Measurements from ENCODE around the gene TMEM129. TPM values are rescaled to one million over a fixed set of nuclear protein-coding genes. Genes with fewer than 3 reads are reported as not detected.

TMEM129 gene
- total RNA-seq, 2 experiments from 2014 or later, result 21.9 to 22.4 TPM

DNA sequence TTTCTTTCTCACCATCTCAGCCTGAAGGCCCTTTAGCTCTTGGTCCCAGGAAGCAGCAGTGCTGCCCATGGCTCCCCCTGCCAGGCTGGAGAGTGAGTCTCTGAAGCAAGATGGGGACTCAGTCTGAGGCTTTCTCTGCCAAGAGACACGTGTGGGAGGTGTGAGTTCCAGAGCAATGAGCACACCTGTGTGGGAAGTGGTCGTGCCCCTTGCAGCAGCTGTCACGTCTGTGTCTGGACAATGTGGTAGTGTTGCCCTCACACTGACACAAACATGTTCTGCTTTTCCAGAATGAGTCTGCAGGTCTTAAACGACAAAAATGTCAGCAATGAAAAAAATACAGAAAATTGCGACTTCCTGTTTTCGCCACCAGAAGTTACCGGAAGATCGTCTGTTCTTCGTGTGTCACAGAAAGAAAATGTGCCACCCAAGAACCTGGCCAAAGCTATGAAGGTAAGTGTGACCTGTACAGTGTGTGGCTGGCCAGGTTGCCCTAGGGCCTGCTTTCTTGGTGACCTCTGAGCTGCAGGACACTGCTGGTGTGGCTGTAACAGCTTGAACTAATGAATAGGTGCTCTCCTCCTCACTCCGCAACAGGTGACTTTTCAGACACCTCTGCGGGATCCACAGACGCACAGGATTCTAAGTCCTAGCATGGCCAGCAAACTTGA is 2.1 kb upstream of the TMEM129 start:
- Mint-ChIP-seq H3K36me3 (ENCODE audit: low read depth) (peaks cover 63% of the 10 kb centered on the region), H3K9me3 (ENCODE audit: insufficient read depth) (no peaks in the 10 kb centered on the region), H3K4me1 (ENCODE audit: low read depth) (peaks cover 61% of the 10 kb centered on the region), H3K4me3 (peak overlapping the region; percentile 98), H3K27me3 (ENCODE audit: low read depth) (no peaks in the 10 kb centered on the region), H3K27ac (peak overlapping the region; percentile 98)
- ChIA-PET CTCF (interaction anchor here (0.7 to 12.6 kb wide), 9 partner anchors 11 to 183 kb away, joined by 3 to 227 read pairs (median 5); partner anchors contain the start of gene SLBP), POLR2A (interaction anchor here (0.7 to 4.6 kb wide), 6 partner anchors 10 to 1091 kb away, joined by 3 to 112 read pairs (median 6); partner anchors contain the start of gene SLBP)
- peak; percentile 59 for DNase-seq
- no peak for ATAC-seq

DNA sequence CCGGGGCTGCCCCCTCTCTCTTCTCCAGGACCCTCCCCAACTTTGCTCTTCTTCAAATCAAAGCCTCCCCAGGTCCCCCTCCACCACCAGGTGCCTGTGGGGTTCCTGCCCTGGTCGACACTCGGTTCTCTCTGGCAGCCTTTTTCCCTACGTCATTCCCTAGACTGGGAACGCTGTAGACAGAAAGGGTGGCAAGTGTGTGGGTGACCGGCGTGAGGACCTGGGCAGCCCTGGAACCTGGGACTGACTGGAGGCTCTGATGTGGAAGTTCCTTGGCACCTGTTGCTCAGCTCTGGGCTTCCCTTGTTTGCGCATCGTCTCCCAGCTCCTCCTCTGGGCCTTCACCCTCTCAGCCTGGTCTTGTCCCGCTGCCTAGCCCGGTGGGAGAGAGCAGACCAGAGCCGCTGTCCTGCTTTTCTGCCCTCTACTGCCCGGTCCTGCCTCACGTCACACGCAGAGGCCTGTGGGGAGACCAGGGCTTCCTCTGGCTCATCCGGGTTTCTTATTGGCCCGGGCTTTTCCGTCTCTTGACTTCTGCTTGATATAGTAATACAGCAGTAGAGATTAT is 1.5 kb upstream of the TMEM129 start:
- DNase-seq (peak; percentile 42), ATAC-seq (no peak)
- CTCF ChIA-PET, result interaction anchor here (0.7 to 12.6 kb wide), 5 partner anchors 11 to 86 kb away, joined by 3 to 227 read pairs (median 8); partner anchors contain the start of gene SLBP
- Mint-ChIP-seq H3K27me3 (ENCODE audit: low read depth) (no peaks in the 10 kb centered on the region), H3K27ac (peak overlapping the region; percentile 98), H3K9me3 (ENCODE audit: insufficient read depth) (no peaks in the 10 kb centered on the region), H3K4me1 (ENCODE audit: low read depth) (peaks cover 57% of the 10 kb centered on the region), H3K36me3 (ENCODE audit: low read depth) (peaks cover 62% of the 10 kb centered on the region), H3K4me3 (peak overlapping the region; percentile 98)
- POLR2A ChIA-PET, result interaction anchor here (0.7 to 4.6 kb wide), 6 partner anchors 10 to 1092 kb away, joined by 3 to 112 read pairs (median 5); partner anchors contain the start of genes LETM1 and SLBP

DNA sequence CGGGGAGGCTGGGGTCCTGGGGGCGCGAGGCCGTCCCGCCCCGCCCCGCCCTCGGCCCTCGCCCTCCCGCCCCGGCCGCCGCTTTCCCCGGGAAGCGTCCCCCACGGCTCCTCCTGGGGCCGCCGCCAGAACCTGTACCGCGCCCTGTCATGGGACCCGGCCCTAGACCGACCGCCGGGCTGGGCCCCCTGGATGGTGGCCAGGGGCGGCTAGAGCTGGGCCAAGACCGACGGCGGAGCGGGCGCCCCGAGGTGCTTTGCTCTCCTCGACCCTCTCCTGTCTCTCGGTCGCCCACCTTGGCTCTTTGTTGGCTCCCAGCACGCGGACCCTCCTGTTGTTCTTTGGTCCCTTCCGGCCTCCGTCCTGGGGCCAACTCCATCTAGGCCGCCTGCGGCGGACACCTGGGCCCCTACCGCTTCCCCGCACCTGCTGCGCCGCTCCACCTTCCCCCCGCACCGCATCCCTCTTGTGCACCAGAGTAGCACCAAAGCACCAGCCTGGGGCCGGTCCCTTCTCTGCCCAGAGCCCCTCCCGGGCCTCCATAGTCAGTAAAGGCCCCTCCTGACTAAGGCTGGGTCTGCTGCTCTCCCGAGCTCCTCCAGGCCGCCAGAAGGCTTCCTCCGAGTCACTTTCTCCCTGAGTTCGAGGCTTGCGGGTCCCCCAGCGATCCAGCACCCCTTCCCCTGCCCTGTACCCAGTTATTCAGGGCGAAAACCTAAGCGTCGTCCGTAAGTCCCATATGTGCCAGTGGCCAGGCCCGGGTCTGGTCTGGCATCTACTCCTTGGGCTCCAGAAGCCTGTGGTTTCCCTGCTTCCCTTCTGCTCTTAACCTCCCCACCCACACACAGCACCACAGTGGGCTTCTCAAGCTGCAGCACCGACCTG is 785 bp upstream of the TMEM129 start:
- H3K27ac Mint-ChIP-seq, result peak overlapping the region; percentile 98
- H3K4me1 Mint-ChIP-seq (ENCODE audit: low read depth), result peaks cover 53% of the 10 kb centered on the region
- H3K4me3 Mint-ChIP-seq, result peak overlapping the region; percentile 98
- POLR2A ChIA-PET, result interaction anchor here (0.7 to 4.6 kb wide), 10 partner anchors 9 to 361 kb away, joined by 3 to 112 read pairs (median 5); partner anchors contain the start of genes LETM1, NELFA, NSD2 and SLBP
- H3K27me3 Mint-ChIP-seq (ENCODE audit: low read depth), result no peaks in the 10 kb centered on the region
- H3K36me3 Mint-ChIP-seq (ENCODE audit: low read depth), result peaks cover 55% of the 10 kb centered on the region
- DNase-seq (no peak), ATAC-seq (no peak)
- CTCF ChIA-PET, result interaction anchor here (1.0 to 12.6 kb wide), 5 partner anchors 8 to 86 kb away, joined by 3 to 227 read pairs (median 8); partner anchors contain the start of gene SLBP
- no peaks in the 10 kb centered on the region for H3K9me3 Mint-ChIP-seq (ENCODE audit: insufficient read depth)

DNA sequence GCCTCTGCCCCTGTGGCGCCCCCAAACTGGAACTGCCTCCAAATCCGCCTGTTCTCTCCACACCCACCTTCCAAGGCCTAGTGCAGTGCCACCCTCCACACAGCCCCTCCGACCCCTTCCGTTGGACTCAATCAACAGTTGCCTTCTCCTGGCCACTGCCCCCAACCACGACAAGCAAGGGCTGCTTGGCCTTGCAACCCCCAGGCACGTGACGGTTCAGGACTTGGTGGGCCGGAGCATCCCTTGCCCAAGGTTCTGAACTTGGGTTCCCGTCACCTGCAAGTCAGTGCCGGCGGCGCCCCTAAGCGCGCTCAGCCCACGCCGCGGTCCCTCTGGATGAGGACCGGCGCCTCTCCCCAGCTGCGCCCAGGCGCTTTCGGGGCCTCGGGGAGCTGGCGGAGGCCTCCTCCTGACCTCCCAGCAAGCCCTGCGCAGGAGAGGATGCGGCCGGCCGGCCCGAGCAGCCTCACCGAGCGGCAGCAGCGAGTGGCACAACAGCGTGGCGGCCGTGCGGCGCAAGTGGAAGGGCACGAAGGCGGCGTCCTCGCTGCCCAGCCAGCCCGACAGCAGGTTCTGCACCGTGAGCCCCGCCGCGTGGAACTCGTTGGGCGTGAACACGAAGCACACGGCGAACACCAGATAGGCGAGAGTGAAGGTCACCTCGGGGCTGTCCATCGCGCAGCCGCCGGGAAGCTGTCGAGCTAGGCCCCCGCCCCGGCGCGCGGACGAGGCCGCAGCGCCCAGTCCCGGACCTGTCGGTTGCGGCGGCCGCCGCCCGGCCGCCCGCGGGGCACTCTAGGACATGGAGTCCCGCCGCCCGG is 750 bp downstream of the TMEM129 start:
- H3K27ac Mint-ChIP-seq, result peak overlapping the region; percentile 94
- H3K9me3 Mint-ChIP-seq (ENCODE audit: insufficient read depth), result no peaks in the 10 kb centered on the region
- H3K4me3 Mint-ChIP-seq, result peak overlapping the region; percentile 87
- peaks cover 51% of the 10 kb centered on the region for H3K36me3 Mint-ChIP-seq (ENCODE audit: low read depth)
- no peaks in the 10 kb centered on the region for H3K27me3 Mint-ChIP-seq (ENCODE audit: low read depth)
- ChIA-PET CTCF (interaction anchor here (1.4 to 12.6 kb wide), 5 partner anchors 8 to 27 kb away, joined by 3 to 227 read pairs (median 8); partner anchors contain the start of gene SLBP), POLR2A (interaction anchor here (0.7 to 4.6 kb wide), 11 partner anchors 8 to 288 kb away, joined by 3 to 112 read pairs (median 4); partner anchors contain the start of genes NELFA, NSD2 and SLBP)
- DNase-seq (peak; percentile 68), ATAC-seq (peak; percentile 29)
- H3K4me1 Mint-ChIP-seq (ENCODE audit: low read depth), result peaks cover 57% of the 10 kb centered on the region

DNA sequence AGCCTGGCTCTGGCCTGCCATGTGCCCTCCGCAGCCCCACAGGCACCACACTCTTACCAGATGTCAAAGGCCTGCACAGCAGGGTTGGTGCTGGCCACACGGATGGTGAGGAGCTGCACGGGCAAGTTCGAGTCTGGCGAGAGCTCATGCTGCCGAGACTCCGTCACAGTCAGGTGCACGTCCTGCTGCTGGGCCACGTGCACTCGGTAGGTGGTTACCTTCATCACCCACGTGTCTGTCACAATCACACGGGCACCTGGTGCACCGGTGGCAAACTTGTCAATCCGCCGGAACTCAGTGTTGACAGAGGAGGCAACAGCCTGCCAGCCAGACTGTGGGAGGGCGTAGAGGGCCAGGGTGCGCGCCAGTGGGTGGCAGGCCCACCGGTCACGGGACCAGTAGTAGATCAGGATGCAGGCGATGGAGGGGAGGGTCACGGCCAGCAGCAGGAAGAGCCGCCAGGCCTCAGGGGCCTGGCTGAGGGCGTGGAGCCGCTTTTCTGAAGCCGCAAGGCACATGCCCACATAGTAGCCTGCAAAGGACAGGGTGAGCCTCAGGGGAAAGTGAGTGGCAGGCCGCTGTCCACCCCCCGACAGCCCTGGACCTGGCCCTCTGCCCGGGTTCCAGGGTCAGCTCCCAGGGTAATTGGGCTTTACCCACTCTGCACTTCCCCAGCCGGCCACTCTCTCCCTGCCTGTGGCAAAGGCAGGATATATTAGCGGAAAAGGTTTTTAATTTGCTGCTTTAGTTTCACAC is 2.9 kb downstream of the TMEM129 start:
- Mint-ChIP-seq H3K4me1 (ENCODE audit: low read depth) (peaks cover 59% of the 10 kb centered on the region), H3K4me3 (no peak overlapping the region), H3K9me3 (ENCODE audit: insufficient read depth) (no peaks in the 10 kb centered on the region), H3K36me3 (ENCODE audit: low read depth) (peaks cover 50% of the 10 kb centered on the region), H3K27ac (peak overlapping the region; percentile 74), H3K27me3 (ENCODE audit: low read depth) (no peaks in the 10 kb centered on the region)
- POLR2A ChIA-PET, result no interaction called here
- CTCF ChIA-PET, result interaction anchor here (1.4 to 1.5 kb wide), 2 partner anchors 8 to 25 kb away, joined by 3 to 4 read pairs; no protein-coding TSS in a partner anchor
- ATAC-seq (no peak), DNase-seq (no peak)

DNA sequence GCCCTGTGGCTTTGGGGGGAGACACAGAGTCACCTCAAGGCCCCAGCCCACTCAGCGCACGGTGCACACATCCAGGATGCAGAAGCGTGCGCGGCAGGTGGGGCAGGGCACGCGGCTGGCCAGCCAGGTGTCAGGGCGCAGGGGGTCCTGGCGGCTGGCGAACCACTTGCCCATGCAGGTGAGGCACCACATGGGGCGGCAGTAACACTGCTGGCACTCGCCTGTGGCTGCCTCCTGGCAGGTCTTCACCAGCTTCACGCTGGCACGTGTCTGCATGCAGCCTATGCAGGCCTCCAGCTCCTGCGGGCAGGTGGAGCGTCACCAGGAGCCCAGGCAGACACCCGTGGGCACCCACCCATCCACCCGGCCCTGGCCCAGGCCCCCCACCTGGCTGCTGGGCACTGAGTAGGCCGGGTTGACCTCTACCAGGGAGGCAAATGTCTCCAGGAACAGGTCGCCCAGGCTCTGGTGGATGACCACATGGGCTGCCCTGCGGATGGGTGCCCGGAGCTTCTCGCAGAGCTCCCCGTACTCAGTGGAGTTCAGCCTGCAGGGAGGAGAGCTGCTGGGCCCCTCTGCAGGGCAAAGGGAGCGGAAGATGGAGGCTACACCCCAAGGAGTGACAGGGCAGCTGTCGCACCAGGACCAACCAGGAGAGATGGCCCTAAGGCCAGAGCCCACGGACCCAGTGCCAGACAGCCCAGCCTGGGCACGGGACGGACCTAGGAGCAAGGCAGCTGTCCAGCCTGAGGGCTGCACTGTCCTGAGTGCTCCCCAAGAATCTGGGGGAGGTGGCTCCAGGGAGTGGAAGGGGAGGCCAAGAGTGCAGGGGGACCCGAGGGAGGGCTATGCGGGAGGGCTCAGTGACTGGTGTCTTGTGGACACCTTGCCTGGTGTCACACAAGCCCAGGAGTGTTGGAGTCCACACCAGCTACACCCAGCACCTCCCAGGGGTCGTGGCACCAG is 3.7 kb downstream of the TMEM129 start:
- ATAC-seq, result no peak
- ChIA-PET POLR2A (no interaction called here), CTCF (interaction anchor here (1.4 to 1.5 kb wide), 2 partner anchors 9 to 24 kb away, joined by 3 to 4 read pairs; no protein-coding TSS in a partner anchor)
- H3K36me3 Mint-ChIP-seq (ENCODE audit: low read depth), result peaks cover 46% of the 10 kb centered on the region
- no peaks in the 10 kb centered on the region for H3K27me3 Mint-ChIP-seq (ENCODE audit: low read depth)
- no peaks in the 10 kb centered on the region for H3K9me3 Mint-ChIP-seq (ENCODE audit: insufficient read depth)
- H3K27ac Mint-ChIP-seq, result no peak overlapping the region
- no peak overlapping the region for H3K4me3 Mint-ChIP-seq
- H3K4me1 Mint-ChIP-seq (ENCODE audit: low read depth), result peaks cover 55% of the 10 kb centered on the region
- DNase-seq, result no peak

DNA sequence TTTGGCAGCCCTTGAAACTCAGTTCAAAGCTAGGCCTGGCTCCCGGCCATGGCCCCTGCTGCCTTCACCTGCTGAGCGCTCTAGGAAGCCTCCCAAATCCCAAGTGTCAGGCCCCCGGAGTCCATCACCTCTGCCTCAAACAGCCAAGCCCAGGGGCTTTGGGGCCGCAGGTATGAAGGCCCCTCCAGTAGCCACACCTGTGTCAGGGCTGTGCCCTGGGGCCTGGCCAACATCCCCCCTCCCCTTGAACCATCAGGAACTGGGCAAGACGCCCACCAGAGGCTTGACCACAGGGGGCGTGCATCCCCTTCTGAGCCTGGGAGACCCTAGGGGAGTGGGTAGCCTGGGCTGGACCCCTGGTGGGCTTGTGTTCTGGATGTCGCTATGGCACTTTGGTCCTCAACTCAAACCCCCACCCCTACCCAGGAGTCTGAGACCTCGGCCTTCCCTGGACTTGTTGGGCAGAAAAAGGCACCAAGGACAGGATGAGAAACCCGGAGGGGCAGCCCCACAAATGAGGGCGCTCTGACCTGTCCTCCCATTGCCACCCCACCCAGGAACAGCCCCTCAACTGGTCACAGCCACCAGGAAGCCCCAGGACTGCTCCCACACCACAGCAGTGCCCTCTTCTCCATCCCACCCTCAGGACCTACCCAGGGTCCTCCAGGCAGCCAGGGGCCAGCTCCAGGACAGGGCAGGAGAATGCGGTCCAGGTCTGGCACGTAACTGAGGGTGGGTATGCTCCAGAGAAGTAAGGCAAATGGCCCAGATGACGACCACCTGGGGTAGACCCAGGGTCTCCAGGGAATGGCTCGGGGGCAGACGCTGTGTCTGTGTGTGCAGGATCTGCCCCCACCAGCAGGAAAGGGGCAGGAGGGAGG is 4.8 kb downstream of the TMEM129 start:
- ChIA-PET CTCF (interaction anchor here (1.2 kb wide), 1 partner anchor 23 kb away, joined by 3 read pairs; no protein-coding TSS in a partner anchor), POLR2A (no interaction called here)
- Mint-ChIP-seq H3K27ac (peak overlapping the region; percentile 68), H3K27me3 (ENCODE audit: low read depth) (no peaks in the 10 kb centered on the region), H3K4me3 (no peak overlapping the region), H3K4me1 (ENCODE audit: low read depth) (peaks cover 57% of the 10 kb centered on the region), H3K36me3 (ENCODE audit: low read depth) (peaks cover 42% of the 10 kb centered on the region), H3K9me3 (ENCODE audit: insufficient read depth) (no peaks in the 10 kb centered on the region)
- ATAC-seq (no peak), DNase-seq (no peak)

DNA sequence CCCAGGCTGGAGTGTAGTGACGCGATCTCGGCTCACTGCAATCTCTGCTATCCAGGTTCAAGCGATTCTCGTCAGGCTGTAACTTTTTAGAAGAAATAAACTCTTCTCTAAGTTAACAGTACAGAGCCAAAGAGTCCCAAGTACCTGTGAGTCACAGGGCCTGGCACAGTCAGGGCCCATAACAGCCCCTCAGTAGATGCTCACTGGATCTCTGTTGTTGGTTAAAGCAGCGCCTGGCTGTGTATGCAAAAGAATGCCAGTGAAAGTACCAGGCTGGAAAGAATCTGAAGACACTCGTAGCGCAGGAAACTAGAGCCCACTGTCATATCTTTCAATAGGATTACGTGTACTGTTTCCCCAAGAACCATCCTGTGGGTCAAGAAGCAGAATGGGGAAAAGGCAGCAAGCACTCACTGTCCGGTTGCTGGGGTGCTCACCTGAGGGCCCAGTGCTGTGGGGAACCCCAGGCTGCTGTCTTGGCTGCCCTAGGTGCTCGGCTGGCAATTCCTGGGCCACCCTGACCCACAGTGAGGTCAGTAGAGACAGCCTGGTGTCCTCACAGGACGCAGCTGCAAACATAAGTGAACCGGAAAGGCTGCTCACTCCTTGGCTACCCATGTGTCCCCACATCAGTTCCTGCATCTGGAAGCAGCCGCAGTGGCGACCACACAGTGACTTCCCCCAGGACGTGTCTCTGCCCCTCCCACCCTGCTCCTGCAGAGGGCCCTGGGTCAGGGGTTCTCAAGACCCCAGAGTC is 5.9 kb downstream of the TMEM129 start:
- no peak for ATAC-seq
- Mint-ChIP-seq H3K4me3 (peak overlapping the region; percentile 99), H3K27me3 (ENCODE audit: low read depth) (no peaks in the 10 kb centered on the region), H3K27ac (peak overlapping the region; percentile 68), H3K36me3 (ENCODE audit: low read depth) (peaks cover 51% of the 10 kb centered on the region), H3K9me3 (ENCODE audit: insufficient read depth) (no peaks in the 10 kb centered on the region), H3K4me1 (ENCODE audit: low read depth) (peaks cover 65% of the 10 kb centered on the region)
- CTCF ChIA-PET, result interaction anchor here (1.2 to 4.0 kb wide), 2 partner anchors 21 to 22 kb away, joined by 3 to 46 read pairs; no protein-coding TSS in a partner anchor
- DNase-seq, result no peak
- POLR2A ChIA-PET, result no interaction called here

All from activated CD8-positive, alpha-beta T cell treated with anti-CD3 and anti-CD28 coated beads, Interleukin-2, amount 10 ng/mL, durations not matched to agents 7 days and 5 days (primary cell).